Measurements from ENCODE around the gene TMEM132C. TPM values are rescaled to one million over a fixed set of nuclear protein-coding genes. Genes with fewer than 3 reads are reported as not detected.
"Not testable (repeated sequence)": the region's sequence is repeated elsewhere in the genome, so short reads cannot be mapped to it uniquely, and the experiment has no call there.

TMEM132C gene
- total RNA-seq, 2 experiments from 2014 or later = not detected

- DNase-seq (no peak), ATAC-seq (no peak)
- Mint-ChIP-seq H3K9me3 (ENCODE audit: low read depth) (no peaks in the 10 kb centered on the region), H3K4me1 (no peaks in the 10 kb centered on the region), H3K27ac (no peak overlapping the region), H3K4me3 (no peak overlapping the region), H3K36me3 (no peaks in the 10 kb centered on the region), H3K27me3 (no peaks in the 10 kb centered on the region)
- CTCF ChIA-PET = no interaction called here
These were observed 192.1 kb downstream of the TMEM132C start for GRCh38 chr12:128459067-128459466.

- ATAC-seq (no peak), DNase-seq (no peak)
- Mint-ChIP-seq H3K27ac (no peak overlapping the region), H3K9me3 (ENCODE audit: low read depth) (peaks cover 6% of the 10 kb centered on the region), H3K36me3 (no peaks in the 10 kb centered on the region), H3K27me3 (no peaks in the 10 kb centered on the region), H3K4me3 (no peak overlapping the region), H3K4me1 (no peaks in the 10 kb centered on the region)
- CTCF ChIA-PET = no interaction called here
These were observed 196.9 kb downstream of the TMEM132C start for GRCh38 chr12:128463881-128464280.

- no peak for ATAC-seq
- H3K27ac Mint-ChIP-seq = no peak overlapping the region
- CTCF ChIA-PET = no interaction called here
These were observed 200.9 kb downstream of the TMEM132C start for GRCh38 chr12:128467882-128468281.

GRCh38 chr12:128468926-128469325 lies 202.0 kb downstream of the TMEM132C start:
- no peak overlapping the region for H3K27ac Mint-ChIP-seq
- peaks cover 14% of the 10 kb centered on the region for H3K9me3 Mint-ChIP-seq (ENCODE audit: low read depth)
- peaks cover 4% of the 10 kb centered on the region for H3K36me3 Mint-ChIP-seq
- ATAC-seq = no peak
- H3K4me1 Mint-ChIP-seq = no peaks in the 10 kb centered on the region
- no peaks in the 10 kb centered on the region for H3K27me3 Mint-ChIP-seq
- DNase-seq = no peak
- CTCF ChIA-PET = no interaction called here
- H3K4me3 Mint-ChIP-seq = no peak overlapping the region

More at GRCh38 chr12:128467882-128468281, 200.9 kb downstream of the TMEM132C start:
- Mint-ChIP-seq H3K36me3 (no peaks in the 10 kb centered on the region), H3K4me1 (no peaks in the 10 kb centered on the region), H3K4me3 (no peak overlapping the region), H3K9me3 (ENCODE audit: low read depth) (peaks cover 6% of the 10 kb centered on the region), H3K27me3 (no peaks in the 10 kb centered on the region)
- no peak for DNase-seq

- Mint-ChIP-seq H3K4me1 (no peaks in the 10 kb centered on the region), H3K36me3 (peaks cover 4% of the 10 kb centered on the region), H3K27ac (no peak overlapping the region), H3K9me3 (ENCODE audit: low read depth) (peaks cover 10% of the 10 kb centered on the region), H3K4me3 (no peak overlapping the region), H3K27me3 (no peaks in the 10 kb centered on the region)
- CTCF ChIA-PET = no interaction called here
- ATAC-seq (no peak), DNase-seq (no peak)
These were observed 204.5 kb downstream of the TMEM132C start for GRCh38 chr12:128471491-128471890.

GRCh38 chr12:128474916-128475315 lies 207.9 kb downstream of the TMEM132C start:
- Mint-ChIP-seq H3K27me3 (no peaks in the 10 kb centered on the region), H3K4me3 (no peak overlapping the region), H3K27ac (no peak overlapping the region), H3K4me1 (no peaks in the 10 kb centered on the region), H3K36me3 (peaks cover 4% of the 10 kb centered on the region), H3K9me3 (ENCODE audit: low read depth) (peaks cover 8% of the 10 kb centered on the region)
- ATAC-seq = no peak
- no peak for DNase-seq
- CTCF ChIA-PET = no interaction called here

GRCh38 chr12:128476266-128476665 lies 209.3 kb downstream of the TMEM132C start:
- H3K9me3 Mint-ChIP-seq (ENCODE audit: low read depth) = peaks cover 11% of the 10 kb centered on the region
- no peaks in the 10 kb centered on the region for H3K27me3 Mint-ChIP-seq
- ATAC-seq (no peak), DNase-seq (no peak)
- H3K4me3 Mint-ChIP-seq = no peak overlapping the region
- CTCF ChIA-PET = no interaction called here
- peaks cover 4% of the 10 kb centered on the region for H3K36me3 Mint-ChIP-seq
- no peak overlapping the region for H3K27ac Mint-ChIP-seq
- no peaks in the 10 kb centered on the region for H3K4me1 Mint-ChIP-seq

- no peaks in the 10 kb centered on the region for H3K4me1 Mint-ChIP-seq
- H3K27ac Mint-ChIP-seq = no peak overlapping the region
- H3K36me3 Mint-ChIP-seq = no peaks in the 10 kb centered on the region
- peaks cover 9% of the 10 kb centered on the region for H3K9me3 Mint-ChIP-seq (ENCODE audit: low read depth)
- DNase-seq = no peak
- H3K27me3 Mint-ChIP-seq = no peaks in the 10 kb centered on the region
- H3K4me3 Mint-ChIP-seq = no peak overlapping the region
- no peak for ATAC-seq
- CTCF ChIA-PET = no interaction called here
These were observed 216.7 kb downstream of the TMEM132C start for GRCh38 chr12:128483526-128484255.

GRCh38 chr12:128497376-128497775 lies 230.4 kb downstream of the TMEM132C start:
- H3K27ac Mint-ChIP-seq; H3K27me3 Mint-ChIP-seq; ATAC-seq; H3K4me1 Mint-ChIP-seq; H3K4me3 Mint-ChIP-seq; DNase-seq; H3K9me3 Mint-ChIP-seq (ENCODE audit: low read depth); CTCF ChIA-PET; H3K36me3 Mint-ChIP-seq: not testable (repeated sequence)

- H3K27ac Mint-ChIP-seq = no peak overlapping the region
- no peak for ATAC-seq
- no peak overlapping the region for H3K4me3 Mint-ChIP-seq
- no peaks in the 10 kb centered on the region for H3K36me3 Mint-ChIP-seq
- DNase-seq = no peak
- CTCF ChIA-PET = no interaction called here
- peaks cover 24% of the 10 kb centered on the region for H3K9me3 Mint-ChIP-seq (ENCODE audit: low read depth)
- no peaks in the 10 kb centered on the region for H3K27me3 Mint-ChIP-seq
- no peaks in the 10 kb centered on the region for H3K4me1 Mint-ChIP-seq
These were observed 240.5 kb downstream of the TMEM132C start for GRCh38 chr12:128507470-128507869.

- CTCF ChIA-PET = no interaction called here
- Mint-ChIP-seq H3K4me1 (no peaks in the 10 kb centered on the region), H3K27me3 (no peaks in the 10 kb centered on the region), H3K27ac (no peak overlapping the region), H3K36me3 (no peaks in the 10 kb centered on the region), H3K4me3 (no peak overlapping the region), H3K9me3 (ENCODE audit: low read depth) (peaks cover 29% of the 10 kb centered on the region)
- ATAC-seq (no peak), DNase-seq (no peak)
These were observed 242.2 kb downstream of the TMEM132C start for GRCh38 chr12:128509170-128509569.

- Mint-ChIP-seq H3K36me3 (no peaks in the 10 kb centered on the region), H3K27ac (no peak overlapping the region), H3K4me1 (no peaks in the 10 kb centered on the region), H3K27me3 (no peaks in the 10 kb centered on the region), H3K4me3 (no peak overlapping the region), H3K9me3 (ENCODE audit: low read depth) (peaks cover 29% of the 10 kb centered on the region)
- CTCF ChIA-PET = no interaction called here
- DNase-seq (no peak), ATAC-seq (no peak)
These were observed 243.5 kb downstream of the TMEM132C start for GRCh38 chr12:128510511-128510910.

GRCh38 chr12:128513331-128513730 lies 246.4 kb downstream of the TMEM132C start:
- CTCF ChIA-PET = no interaction called here
- H3K27ac Mint-ChIP-seq = no peak overlapping the region
- H3K9me3 Mint-ChIP-seq (ENCODE audit: low read depth) = peaks cover 20% of the 10 kb centered on the region
- no peaks in the 10 kb centered on the region for H3K36me3 Mint-ChIP-seq
- H3K4me1 Mint-ChIP-seq = no peaks in the 10 kb centered on the region
- no peaks in the 10 kb centered on the region for H3K27me3 Mint-ChIP-seq
- H3K4me3 Mint-ChIP-seq = no peak overlapping the region
- DNase-seq (no peak), ATAC-seq (no peak)

GRCh38 chr12:128513831-128514230 lies 246.9 kb downstream of the TMEM132C start:
- peaks cover 16% of the 10 kb centered on the region for H3K9me3 Mint-ChIP-seq (ENCODE audit: low read depth)
- H3K4me1 Mint-ChIP-seq = no peaks in the 10 kb centered on the region
- DNase-seq (no peak), ATAC-seq (no peak)
- H3K4me3 Mint-ChIP-seq = no peak overlapping the region
- no peaks in the 10 kb centered on the region for H3K36me3 Mint-ChIP-seq
- H3K27me3 Mint-ChIP-seq = no peaks in the 10 kb centered on the region
- no peak overlapping the region for H3K27ac Mint-ChIP-seq
- CTCF ChIA-PET = no interaction called here

- no peak overlapping the region for H3K27ac Mint-ChIP-seq
- no peaks in the 10 kb centered on the region for H3K27me3 Mint-ChIP-seq
- H3K4me3 Mint-ChIP-seq = no peak overlapping the region
- H3K36me3 Mint-ChIP-seq = no peaks in the 10 kb centered on the region
- no peaks in the 10 kb centered on the region for H3K4me1 Mint-ChIP-seq
- H3K9me3 Mint-ChIP-seq (ENCODE audit: low read depth) = peaks cover 7% of the 10 kb centered on the region
- DNase-seq (no peak), ATAC-seq (no peak)
- CTCF ChIA-PET = no interaction called here
These were observed 251.7 kb downstream of the TMEM132C start for GRCh38 chr12:128518644-128519043.
